NCI-H446 treated with DMSO at 0.1 percent for 48 hours (cell line): ENCODE data around the gene ZNF841.
"Not testable (repeated sequence)": the region's sequence is repeated elsewhere in the genome, so short reads cannot be mapped to it uniquely, and the experiment has no call there.

Experiments used
- DNase-seq: peaks from one replicate; lab custom pipeline; 2025; lab: John Stamatoyannopoulos, UW

The ZNF841 gene

GRCh38 chr19:52095172-52096014 lies at the start of gene ZNF841:
Gene ZNF841 (minus strand): TSS chr19:52095765. CDS start chr19:52084801, 10,964 bp downstream.
- peak; percentile 86 for DNase-seq

- DNase-seq = no peak
Measured at GRCh38 chr19:52142001-52142595, 46.5 kb upstream of the ZNF841 start.

GRCh38 chr19:52141203-52141602 lies 45.6 kb upstream of the ZNF841 start:
- no peak for DNase-seq

- no peak for DNase-seq
Measured at GRCh38 chr19:52140032-52140710, 44.6 kb upstream of the ZNF841 start.

- peak; percentile 67 for DNase-seq
Measured at GRCh38 chr19:52139252-52140031, 43.9 kb upstream of the ZNF841 start, which contains the start of gene ZNF616. Gene ZNF616 (minus strand): TSS chr19:52139938. CDS start chr19:52130512, 9,426 bp downstream.

- no peak for DNase-seq
Measured at GRCh38 chr19:52138983-52139251, 43.4 kb upstream of the ZNF841 start.

- no peak for DNase-seq
Measured at GRCh38 chr19:52138278-52138982, 42.9 kb upstream of the ZNF841 start.

GRCh38 chr19:52120286-52120685 lies 24.7 kb upstream of the ZNF841 start:
- DNase-seq = no peak

GRCh38 chr19:52115526-52116053 lies 20.0 kb upstream of the ZNF841 start:
- no peak for DNase-seq

- DNase-seq = no peak
Measured at GRCh38 chr19:52114691-52115090, 19.1 kb upstream of the ZNF841 start.

GRCh38 chr19:52112624-52113023 lies 17.1 kb upstream of the ZNF841 start:
- DNase-seq = no peak

- no peak for DNase-seq
Measured at GRCh38 chr19:52110780-52111179, 15.2 kb upstream of the ZNF841 start.

GRCh38 chr19:52102782-52103181 lies 7.2 kb upstream of the ZNF841 start:
- no peak for DNase-seq

- DNase-seq = no peak
Measured at GRCh38 chr19:52101866-52102562, 6.4 kb upstream of the ZNF841 start.

- DNase-seq = no peak
Measured at GRCh38 chr19:52099497-52100138, 4.1 kb upstream of the ZNF841 start.

- not testable (repeated sequence) for DNase-seq
Measured at GRCh38 chr19:52096416-52096815, 851 bp upstream of the ZNF841 start.

GRCh38 chr19:52094526-52095130 lies 937 bp downstream of the ZNF841 start:
- no peak for DNase-seq

- DNase-seq = no peak
Measured at GRCh38 chr19:52086481-52086880, 9.1 kb downstream of the ZNF841 start.

- DNase-seq = no peak
Measured at GRCh38 chr19:52070496-52070895, 25.1 kb downstream of the ZNF841 start.

GRCh38 chr19:52069653-52070052 lies 25.9 kb downstream of the ZNF841 start:
- DNase-seq = no peak
